Neuronal stem cell (in vitro differentiated cells): Measurements from ENCODE around the gene MSTO1.
"Not testable (repeated sequence)": the region's sequence is repeated elsewhere in the genome, so short reads cannot be mapped to it uniquely, and the experiment has no call there.

Source experiments
- DNase-seq: peaks from one replicate; pipeline ENCODE4 v3.0.0-alpha.2; 2013; ENCODE audit warnings: low spot score
- H2AFZ ChIP-seq: one replicate; pipeline ENCODE4 v1.6.1; 2013; ENCODE audit warnings: mild to moderate bottlenecking, low read length, inconsistent platforms
- H2AK5ac ChIP-seq: 2 replicates; pipeline ENCODE4 v1.6.1; 2013; ENCODE audit warnings: low read depth, mild to moderate bottlenecking, inconsistent platforms, low read length, moderate library complexity, mixed read lengths
- H2BK120ac ChIP-seq: 2 replicates; pipeline ENCODE4 v1.6.1; 2013; ENCODE audit warnings: low read depth, mild to moderate bottlenecking, inconsistent platforms, low read length, moderate library complexity, mixed read lengths
- H2BK12ac ChIP-seq: one replicate; pipeline ENCODE4 v1.6.1; 2013; ENCODE audit warnings: low read length, inconsistent platforms
- H2BK15ac ChIP-seq: 2 replicates; pipeline ENCODE4 v1.6.1; 2013; ENCODE audit warnings: mild to moderate bottlenecking, low read length, inconsistent platforms, mixed read lengths
- H2BK5ac ChIP-seq: one replicate; pipeline ENCODE4 v1.6.1; 2013; ENCODE audit warnings: inconsistent platforms, mild to moderate bottlenecking, low read length, moderate library complexity
- H3K14ac ChIP-seq: one replicate; pipeline ENCODE4 v1.6.1; 2013; ENCODE audit warnings: low read length, inconsistent platforms
- H3K18ac ChIP-seq: 2 replicates; pipeline ENCODE4 v1.6.1; 2013; ENCODE audit warnings: low read length, inconsistent platforms
- H3K23ac ChIP-seq: 2 replicates; pipeline ENCODE4 v1.6.1; 2013; ENCODE audit warnings: low read depth, mild to moderate bottlenecking, mixed read lengths, low read length, inconsistent platforms; ENCODE audit not compliant: poor library complexity
- H3K27ac ChIP-seq: replicated peaks from 3 replicates; pipeline ENCODE4 v1.5.1; 2013; ENCODE audit warnings: low read length, inconsistent platforms
- H3K27me3 ChIP-seq, 3 experiments: 2 replicates each; pipeline ENCODE4 v1.6.1; 2013; ENCODE audit warnings: low read length in 3 of 3, mild to moderate bottlenecking in 2 of 3, inconsistent platforms in 1 of 3, low read depth in 1 of 3, mixed read lengths in 1 of 3, moderate library complexity in 1 of 3; ENCODE audit not compliant: control insufficient read depth in 3 of 3, insufficient read depth in 3 of 3
- H3K36me3 ChIP-seq, 2 donors: replicated peaks in 1 of 2; 2 replicates each; pipeline ENCODE4 v1.6.1; 2013; ENCODE audit warnings: low read length in 2 of 2; ENCODE audit not compliant: control insufficient read depth in 2 of 2, insufficient read depth in 2 of 2
- H3K4ac ChIP-seq: 2 replicates; pipeline ENCODE4 v1.6.1; 2013; ENCODE audit warnings: inconsistent platforms, mild to moderate bottlenecking, low read length, moderate library complexity
- H3K4me1 ChIP-seq, 2 donors: 1 replicate in 1 of 2; 2 replicates in 1 of 2; pipeline ENCODE4 v1.6.1; 2013; ENCODE audit warnings: low read length in 2 of 2, low read depth in 1 of 2; ENCODE audit not compliant: control insufficient read depth in 2 of 2, insufficient read depth in 1 of 2
- H3K4me2 ChIP-seq: one replicate; pipeline ENCODE4 v1.6.1; 2013; ENCODE audit warnings: mild to moderate bottlenecking, low read length, inconsistent platforms; ENCODE audit not compliant: insufficient read depth, poor library complexity, severe bottlenecking
- H3K4me3 ChIP-seq, 2 donors: 2 replicates each; pipeline ENCODE4 v1.5.1; 2013; ENCODE audit warnings: low read length in 2 of 2, mild to moderate bottlenecking in 2 of 2, inconsistent platforms in 1 of 2, moderate library complexity in 1 of 2
- H3K79me1 ChIP-seq: one replicate; pipeline ENCODE4 v1.6.1; 2013; ENCODE audit warnings: low read depth, mild to moderate bottlenecking, inconsistent platforms, low read length, moderate library complexity
- H3K9ac ChIP-seq: one replicate; pipeline ENCODE4 v1.6.1; 2013; ENCODE audit warnings: mild to moderate bottlenecking, low read depth, low read length, inconsistent platforms; ENCODE audit not compliant: poor library complexity
- H3K9me3 ChIP-seq, 2 donors: replicated peaks in 1 of 2; 2 replicates each; pipeline versions ENCODE3 to v1.6.1; 2013; ENCODE audit warnings: low read length in 2 of 2, mild to moderate bottlenecking in 2 of 2, inconsistent platforms in 1 of 2, low read depth in 1 of 2, mixed read lengths in 1 of 2, moderate library complexity in 1 of 2; ENCODE audit not compliant: control insufficient read depth in 2 of 2, insufficient read depth in 1 of 2
- H4K8ac ChIP-seq: one replicate; pipeline ENCODE4 v1.6.1; 2013; ENCODE audit warnings: low read depth, mild to moderate bottlenecking, inconsistent platforms, low read length, moderate library complexity
- H4K91ac ChIP-seq: one replicate; pipeline ENCODE4 v1.6.1; 2013; ENCODE audit warnings: low read length, low read depth, mild to moderate bottlenecking, inconsistent platforms; ENCODE audit not compliant: poor library complexity
- WGBS, 2 donors: extraction: QIAGEN DNeasy Blood & Tissue Kit; methylation state at CpG; one replicate each; pipeline ENCODE4 v1.1.7; 2013; ENCODE audit warnings: missing lambda C conversion rate in 2 of 2, mixed read lengths in 1 of 2; ENCODE audit not compliant: insufficient read length in 2 of 2, insufficient replicate concordance in 1 of 2; ENCODE audit errors: extremely low coverage in 2 of 2; 5-methylcytosine and 5-hydroxymethylcytosine counted together

MSTO1 gene

DNA sequence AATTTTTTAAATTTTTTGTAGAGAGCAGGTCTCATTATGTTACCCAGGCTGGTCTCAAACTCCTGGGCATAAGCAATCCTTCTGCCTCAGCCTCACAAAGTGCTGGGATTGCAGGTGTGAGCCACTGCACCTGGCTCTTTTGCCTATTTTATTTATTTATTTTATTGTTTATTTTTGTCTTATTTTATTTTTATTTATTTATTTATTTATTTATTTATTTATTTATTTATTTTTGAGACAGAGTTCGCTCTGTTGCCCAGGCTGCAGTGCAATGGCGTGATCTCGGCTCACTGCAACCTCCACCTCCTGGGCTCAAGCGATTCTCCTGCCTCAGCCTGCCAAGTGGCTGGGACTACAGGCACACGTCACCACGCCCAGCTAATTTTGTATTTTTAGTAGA is 34.4 kb upstream of the MSTO1 start:
- H3K4me2 ChIP-seq, H3K9me3 ChIP-seq, H3K27me3 ChIP-seq, H3K9ac ChIP-seq, H2BK12ac ChIP-seq, H3K4ac ChIP-seq, H4K91ac ChIP-seq, H3K4me1 ChIP-seq, H2AFZ ChIP-seq, H3K23ac ChIP-seq, H3K79me1 ChIP-seq, H2BK120ac ChIP-seq, H2BK15ac ChIP-seq, H4K8ac ChIP-seq, H3K18ac ChIP-seq, DNase-seq, H3K4me3 ChIP-seq, H2AK5ac ChIP-seq, H3K14ac ChIP-seq, H2BK5ac ChIP-seq, H3K27ac ChIP-seq: not testable (repeated sequence)
- peaks cover 3 to 11% of the 10 kb centered on the region in 2 donors for H3K36me3 ChIP-seq
- WGBS, 2 donors: no CpG with 5 or more reads among the region's 6 CpGs

GRCh38 chr1:155583846-155584245 is 26.2 kb upstream of the MSTO1 start:
- not testable (repeated sequence) for H3K18ac ChIP-seq, H2BK15ac ChIP-seq, H3K4me3 ChIP-seq, H3K4me1 ChIP-seq, H3K27ac ChIP-seq, DNase-seq, H3K4me2 ChIP-seq, H2AFZ ChIP-seq, H3K36me3 ChIP-seq, H2BK12ac ChIP-seq, H2AK5ac ChIP-seq, H3K23ac ChIP-seq, H4K91ac ChIP-seq, H3K14ac ChIP-seq, H2BK120ac ChIP-seq, H4K8ac ChIP-seq, H3K27me3 ChIP-seq, H3K4ac ChIP-seq, H3K9ac ChIP-seq, H2BK5ac ChIP-seq, H3K9me3 ChIP-seq, H3K79me1 ChIP-seq
- WGBS, 2 donors: no CpG with 5 or more reads among the region's 6 CpGs

GRCh38 chr1:155589282-155589681 is 20.7 kb upstream of the MSTO1 start:
- H2AFZ ChIP-seq, H3K14ac ChIP-seq, H2BK5ac ChIP-seq, H2BK15ac ChIP-seq, H3K9ac ChIP-seq, H4K91ac ChIP-seq, H2AK5ac ChIP-seq, H3K4ac ChIP-seq, H2BK12ac ChIP-seq, H3K4me1 ChIP-seq, H3K18ac ChIP-seq, H3K79me1 ChIP-seq, H3K27ac ChIP-seq, H3K4me2 ChIP-seq, H3K27me3 ChIP-seq, DNase-seq, H3K23ac ChIP-seq, H3K36me3 ChIP-seq, H3K9me3 ChIP-seq, H3K4me3 ChIP-seq, H4K8ac ChIP-seq, H2BK120ac ChIP-seq: not testable (repeated sequence)
- WGBS, 2 donors: no CpG with 5 or more reads among the region's 3 CpGs

- Histone ChIP-seq H3K14ac (peak overlapping the region; percentile 17), H4K8ac (peak overlapping the region; percentile 23), H3K18ac (peak overlapping the region; percentile 59)
- WGBS, 2 donors: no CpG with 5 or more reads among the region's 20 CpGs
- H2BK120ac ChIP-seq, H2BK15ac ChIP-seq, H4K91ac ChIP-seq, H3K79me1 ChIP-seq, H3K4me3 ChIP-seq, H3K4me1 ChIP-seq, H3K27me3 ChIP-seq, H3K9me3 ChIP-seq, H2BK12ac ChIP-seq, H3K4me2 ChIP-seq, H3K36me3 ChIP-seq, H3K4ac ChIP-seq, DNase-seq, H2AFZ ChIP-seq, H3K27ac ChIP-seq, H3K9ac ChIP-seq, H3K23ac ChIP-seq, H2BK5ac ChIP-seq, H2AK5ac ChIP-seq: not testable (repeated sequence)
Measured at GRCh38 chr1:155590516-155591247, 19.3 kb upstream of the MSTO1 start.
